ENCODE data around the gene DLG1. TPM values are rescaled to one million over a fixed set of nuclear protein-coding genes. Genes with fewer than 3 reads are reported as not detected.

The DLG1 gene
- total RNA-seq, 1 experiment from 2014 or later = 90.2 TPM

GRCh38 chr3:197335428-197336132, 37.2 kb upstream of the DLG1 start:
- no peak overlapping the region for H3K4me3 ChIP-seq (ENCODE audit: low read depth in 2 of 2, low read length in 2 of 2)
- in situ Hi-C loops (cut with HindIII; ENCODE audit: low pct_unique_long_range_greater_than_20kb, low sequenced_read_pairs) = no loop called here
- no peak overlapping the region for H3K27ac ChIP-seq (ENCODE audit: low read length)
- CTCF ChIA-PET = no interaction called here
- BruUV-seq (replicated peaks) = no TSS peak
- POLR2A ChIA-PET = no interaction called here
- ATAC-seq = no peak; the same call in 1 of the 2 replicates
- no peak for TF ChIP-seq CTCF (IDR thresholded peaks at IDR 0.05)
- no peak for TF ChIP-seq POLR2AphosphoS5 (IDR thresholded peaks at IDR 0.05; ENCODE audit: low read depth, low read length)
- no peak for TF ChIP-seq REST (IDR thresholded peaks at IDR 0.05; ENCODE audit: insufficient read depth in 1 of 2, low read depth in 2 of 2, low read length in 1 of 2)
- TF ChIP-seq TCF7L2 (IDR thresholded peaks at IDR 0.05; ENCODE audit: low read depth, low read length) = no peak
- no peak for TF ChIP-seq SIN3A (IDR thresholded peaks at IDR 0.05; ENCODE audit: borderline replicate concordance, insufficient read depth, low read depth, low read length)
- H3K36me3 ChIP-seq (ENCODE audit: control insufficient read depth, insufficient read depth, low read length) = no peaks in the 10 kb centered on the region
- H3K9me3 ChIP-seq (ENCODE audit: control insufficient read depth, insufficient read depth, low read depth, low read length) = no peaks in the 10 kb centered on the region
- DNase-seq (ENCODE audit: low read depth, low spot score) = no peak
- H3K27me3 ChIP-seq (ENCODE audit: control insufficient read depth, insufficient read depth, low read length) = no peaks in the 10 kb centered on the region
- H3K4me1 ChIP-seq (ENCODE audit: control insufficient read depth, insufficient read depth, low read length) = no peaks in the 10 kb centered on the region
- intact Hi-C loops (cut with micrococcal nuclease; ENCODE audit: unreplicated experiment) = no loop called here

GRCh38 chr3:197333901-197334639, 35.7 kb upstream of the DLG1 start:
- ChIA-PET CTCF (interaction anchor here (0.6 kb wide), 1 partner anchor 82 kb away, joined by 3 read pairs; no protein-coding TSS in a partner anchor), POLR2A (interaction anchor here (0.8 kb wide), 1 partner anchor 123 kb away, joined by 9 read pairs; no protein-coding TSS in a partner anchor)
- in situ Hi-C loops (cut with HindIII; ENCODE audit: low pct_unique_long_range_greater_than_20kb, low sequenced_read_pairs) = no loop called here
- Histone ChIP-seq H3K27ac (ENCODE audit: low read length) (no peak overlapping the region), H3K4me1 (ENCODE audit: control insufficient read depth, insufficient read depth, low read length) (no peaks in the 10 kb centered on the region), H3K27me3 (ENCODE audit: control insufficient read depth, insufficient read depth, low read length) (no peaks in the 10 kb centered on the region), H3K4me3 (ENCODE audit: low read depth in 2 of 2, low read length in 2 of 2) (no peak overlapping the region), H3K9me3 (ENCODE audit: control insufficient read depth, insufficient read depth, low read depth, low read length) (no peaks in the 10 kb centered on the region), H3K36me3 (ENCODE audit: control insufficient read depth, insufficient read depth, low read length) (no peaks in the 10 kb centered on the region)
- intact Hi-C loops (cut with micrococcal nuclease; ENCODE audit: unreplicated experiment) = no loop called here
- DNase-seq (ENCODE audit: low read depth, low spot score) (no peak), ATAC-seq (peak; percentile 14; the same call in 1 of the 2 replicates)
- TF ChIP-seq CTCF (IDR thresholded peaks at IDR 0.05) = no peak
- TF ChIP-seq POLR2AphosphoS5 (IDR thresholded peaks at IDR 0.05; ENCODE audit: low read depth, low read length) = no peak
- no peak for TF ChIP-seq REST (IDR thresholded peaks at IDR 0.05; ENCODE audit: insufficient read depth in 1 of 2, low read depth in 2 of 2, low read length in 1 of 2)
- TF ChIP-seq TCF7L2 (IDR thresholded peaks at IDR 0.05; ENCODE audit: low read depth, low read length) = no peak
- no peak for TF ChIP-seq SIN3A (IDR thresholded peaks at IDR 0.05; ENCODE audit: borderline replicate concordance, insufficient read depth, low read depth, low read length)
- BruUV-seq (replicated peaks) = no TSS peak
